Activated naive CD4-positive, alpha-beta T cell treated with anti-CD3 and anti-CD28 coated beads, Interleukin-2, amount 10 ng/mL, durations not matched to agents 7 days and 5 days (primary cell): ENCODE data around the gene ADGRG4.
"Not testable (repeated sequence)": the region's sequence is repeated elsewhere in the genome, so short reads cannot be mapped to it uniquely, and the experiment has no call there.

ENCODE experiments used
- CTCF ChIA-PET: fragments of 350-600 bp; sonication (Branson Sonifier 250); formaldehyde crosslinking; loops from one replicate; lab custom pipeline; 2021; ENCODE audit warnings: antibody characterized with exemption; lab: Charles Lee
- DNase-seq: peaks from one replicate; pipeline ENCODE4 v3.0.0-alpha.2; 2020
- H3K27ac Mint-ChIP-seq: one replicate; pipeline ENCODE4 v1.8.0; 2021; ENCODE audit warnings: mild to moderate bottlenecking, moderate library complexity, mixed read lengths
- H3K27me3 Mint-ChIP-seq: one replicate; pipeline ENCODE4 v1.8.0; 2021; ENCODE audit warnings: mild to moderate bottlenecking, mixed read lengths
- H3K36me3 Mint-ChIP-seq: one replicate; pipeline ENCODE4 v1.8.0; 2021; ENCODE audit warnings: mixed read lengths
- H3K4me1 Mint-ChIP-seq: one replicate; pipeline ENCODE4 v1.8.0; 2021; ENCODE audit warnings: mixed read lengths
- H3K4me3 Mint-ChIP-seq: one replicate; pipeline ENCODE4 v1.8.0; 2021; ENCODE audit warnings: mild to moderate bottlenecking, moderate library complexity, mixed read lengths
- H3K9me3 Mint-ChIP-seq: one replicate; pipeline ENCODE4 v1.8.0; 2021; ENCODE audit warnings: mixed read lengths

ADGRG4 gene

GRCh38 chrX:136271300-136271699 lies 29.5 kb upstream of the ADGRG4 start:
- DNase-seq, result no peak
- no peaks in the 10 kb centered on the region for H3K9me3 Mint-ChIP-seq
- H3K4me3 Mint-ChIP-seq, result no peak overlapping the region
- no peaks in the 10 kb centered on the region for H3K27me3 Mint-ChIP-seq
- H3K4me1 Mint-ChIP-seq, result peaks cover 2% of the 10 kb centered on the region
- no peak overlapping the region for H3K27ac Mint-ChIP-seq
- CTCF ChIA-PET, result interaction anchor here (0.6 to 1.7 kb wide), 4 partner anchors 243 to 426 kb away, joined by 3 to 4 read pairs (median 4); no protein-coding TSS in a partner anchor
- H3K36me3 Mint-ChIP-seq, result no peaks in the 10 kb centered on the region

- DNase-seq, result no peak
- no peaks in the 10 kb centered on the region for H3K9me3 Mint-ChIP-seq
- no peaks in the 10 kb centered on the region for H3K36me3 Mint-ChIP-seq
- no peak overlapping the region for H3K27ac Mint-ChIP-seq
- H3K4me3 Mint-ChIP-seq, result no peak overlapping the region
- H3K27me3 Mint-ChIP-seq, result no peaks in the 10 kb centered on the region
- CTCF ChIA-PET, result interaction anchor here (0.7 to 1.7 kb wide), 2 partner anchors 248 to 306 kb away, joined by 3 to 4 read pairs; no protein-coding TSS in a partner anchor
- H3K4me1 Mint-ChIP-seq, result peaks cover 2% of the 10 kb centered on the region
These were observed 28.4 kb upstream of the ADGRG4 start for GRCh38 chrX:136272325-136272724.

GRCh38 chrX:136273986-136274385 lies 26.8 kb upstream of the ADGRG4 start:
- CTCF ChIA-PET, result no interaction called here
- DNase-seq, result no peak
- Mint-ChIP-seq H3K36me3 (no peaks in the 10 kb centered on the region), H3K4me3 (no peak overlapping the region), H3K27ac (no peak overlapping the region), H3K4me1 (peaks cover 2% of the 10 kb centered on the region), H3K27me3 (no peaks in the 10 kb centered on the region), H3K9me3 (no peaks in the 10 kb centered on the region)

- CTCF ChIA-PET, result no interaction called here
- H3K36me3 Mint-ChIP-seq, result no peaks in the 10 kb centered on the region
- H3K9me3 Mint-ChIP-seq, result no peaks in the 10 kb centered on the region
- DNase-seq, result no peak
- peaks cover 2% of the 10 kb centered on the region for H3K4me1 Mint-ChIP-seq
- H3K27ac Mint-ChIP-seq, result no peak overlapping the region
- no peak overlapping the region for H3K4me3 Mint-ChIP-seq
- H3K27me3 Mint-ChIP-seq, result no peaks in the 10 kb centered on the region
These were observed 25.2 kb upstream of the ADGRG4 start for GRCh38 chrX:136275553-136275952.

- CTCF ChIA-PET, H3K27me3 Mint-ChIP-seq, H3K9me3 Mint-ChIP-seq, H3K27ac Mint-ChIP-seq, H3K4me1 Mint-ChIP-seq, H3K4me3 Mint-ChIP-seq, DNase-seq, H3K36me3 Mint-ChIP-seq: not testable (repeated sequence)
These were observed 14.4 kb upstream of the ADGRG4 start for GRCh38 chrX:136286375-136286774.

- H3K27me3 Mint-ChIP-seq, result no peaks in the 10 kb centered on the region
- DNase-seq, result no peak
- CTCF ChIA-PET, result no interaction called here
- H3K36me3 Mint-ChIP-seq, result no peaks in the 10 kb centered on the region
- no peak overlapping the region for H3K4me3 Mint-ChIP-seq
- no peaks in the 10 kb centered on the region for H3K4me1 Mint-ChIP-seq
- no peak overlapping the region for H3K27ac Mint-ChIP-seq
- no peaks in the 10 kb centered on the region for H3K9me3 Mint-ChIP-seq
These were observed 8.9 kb upstream of the ADGRG4 start for GRCh38 chrX:136291824-136292223.

GRCh38 chrX:136292656-136293055 lies 8.1 kb upstream of the ADGRG4 start:
- CTCF ChIA-PET, result no interaction called here
- Mint-ChIP-seq H3K27me3 (no peaks in the 10 kb centered on the region), H3K27ac (no peak overlapping the region), H3K4me1 (no peaks in the 10 kb centered on the region), H3K36me3 (no peaks in the 10 kb centered on the region), H3K4me3 (no peak overlapping the region), H3K9me3 (no peaks in the 10 kb centered on the region)
- no peak for DNase-seq

GRCh38 chrX:136295380-136295779 lies 5.4 kb upstream of the ADGRG4 start:
- H3K9me3 Mint-ChIP-seq, result no peaks in the 10 kb centered on the region
- H3K4me3 Mint-ChIP-seq, result no peak overlapping the region
- no peaks in the 10 kb centered on the region for H3K27me3 Mint-ChIP-seq
- CTCF ChIA-PET, result no interaction called here
- H3K27ac Mint-ChIP-seq, result no peak overlapping the region
- no peak for DNase-seq
- no peaks in the 10 kb centered on the region for H3K36me3 Mint-ChIP-seq
- H3K4me1 Mint-ChIP-seq, result no peaks in the 10 kb centered on the region

GRCh38 chrX:136303041-136303440 lies 2.3 kb downstream of the ADGRG4 start:
- Mint-ChIP-seq H3K27me3 (peaks cover 8% of the 10 kb centered on the region), H3K36me3 (no peaks in the 10 kb centered on the region), H3K9me3 (no peaks in the 10 kb centered on the region), H3K4me1 (no peaks in the 10 kb centered on the region), H3K4me3 (no peak overlapping the region), H3K27ac (no peak overlapping the region)
- no peak for DNase-seq
- CTCF ChIA-PET, result no interaction called here

- CTCF ChIA-PET, result no interaction called here
- Mint-ChIP-seq H3K4me1 (no peaks in the 10 kb centered on the region), H3K4me3 (no peak overlapping the region), H3K36me3 (no peaks in the 10 kb centered on the region), H3K27me3 (peaks cover 8% of the 10 kb centered on the region), H3K27ac (no peak overlapping the region), H3K9me3 (no peaks in the 10 kb centered on the region)
- no peak for DNase-seq
These were observed 3.7 kb downstream of the ADGRG4 start for GRCh38 chrX:136304493-136304892.

GRCh38 chrX:136306182-136306581 lies 5.4 kb downstream of the ADGRG4 start:
- no peaks in the 10 kb centered on the region for H3K4me1 Mint-ChIP-seq
- peaks cover 8% of the 10 kb centered on the region for H3K27me3 Mint-ChIP-seq
- H3K4me3 Mint-ChIP-seq, result no peak overlapping the region
- H3K27ac Mint-ChIP-seq, result no peak overlapping the region
- no peak for DNase-seq
- no peaks in the 10 kb centered on the region for H3K9me3 Mint-ChIP-seq
- no peaks in the 10 kb centered on the region for H3K36me3 Mint-ChIP-seq
- CTCF ChIA-PET, result no interaction called here

GRCh38 chrX:136307471-136307870 lies 6.7 kb downstream of the ADGRG4 start:
- no peak overlapping the region for H3K27ac Mint-ChIP-seq
- CTCF ChIA-PET, result no interaction called here
- H3K4me1 Mint-ChIP-seq, result no peaks in the 10 kb centered on the region
- H3K27me3 Mint-ChIP-seq, result peaks cover 8% of the 10 kb centered on the region
- DNase-seq, result no peak
- no peaks in the 10 kb centered on the region for H3K36me3 Mint-ChIP-seq
- H3K4me3 Mint-ChIP-seq, result no peak overlapping the region
- no peaks in the 10 kb centered on the region for H3K9me3 Mint-ChIP-seq

- no peak for DNase-seq
- Mint-ChIP-seq H3K27ac (no peak overlapping the region), H3K9me3 (no peaks in the 10 kb centered on the region), H3K4me3 (no peak overlapping the region), H3K36me3 (no peaks in the 10 kb centered on the region), H3K27me3 (peaks cover 8% of the 10 kb centered on the region), H3K4me1 (no peaks in the 10 kb centered on the region)
- CTCF ChIA-PET, result no interaction called here
These were observed 9.6 kb downstream of the ADGRG4 start for GRCh38 chrX:136310411-136310810.

- DNase-seq, result no peak
- no peaks in the 10 kb centered on the region for H3K36me3 Mint-ChIP-seq
- CTCF ChIA-PET, result no interaction called here
- no peaks in the 10 kb centered on the region for H3K27me3 Mint-ChIP-seq
- no peak overlapping the region for H3K4me3 Mint-ChIP-seq
- no peak overlapping the region for H3K27ac Mint-ChIP-seq
- no peaks in the 10 kb centered on the region for H3K9me3 Mint-ChIP-seq
- no peaks in the 10 kb centered on the region for H3K4me1 Mint-ChIP-seq
These were observed 17.4 kb downstream of the ADGRG4 start for GRCh38 chrX:136318156-136318555.

- H3K27me3 Mint-ChIP-seq, result no peaks in the 10 kb centered on the region
- CTCF ChIA-PET, result no interaction called here
- no peaks in the 10 kb centered on the region for H3K9me3 Mint-ChIP-seq
- no peaks in the 10 kb centered on the region for H3K4me1 Mint-ChIP-seq
- no peak overlapping the region for H3K27ac Mint-ChIP-seq
- no peak for DNase-seq
- H3K36me3 Mint-ChIP-seq, result no peaks in the 10 kb centered on the region
- no peak overlapping the region for H3K4me3 Mint-ChIP-seq
These were observed 18.3 kb downstream of the ADGRG4 start for GRCh38 chrX:136318895-136319597.
